GM20000 (cell line): ENCODE results near the gene GAS2.

ENCODE experiments used
- DNase-seq: peaks from one replicate; pipeline ENCODE4 v3.0.0; 2012; ENCODE audit warnings: low spot score
- TF ChIP-seq, protein P1 (sequence below): IDR thresholded peaks from 2 replicates; pipeline ENCODE4 v1.5.1; 2012; ENCODE audit warnings: mild to moderate bottlenecking, control low read depth; ENCODE audit errors: extremely low read depth, missing control alignments

Gene GAS2

DNA sequence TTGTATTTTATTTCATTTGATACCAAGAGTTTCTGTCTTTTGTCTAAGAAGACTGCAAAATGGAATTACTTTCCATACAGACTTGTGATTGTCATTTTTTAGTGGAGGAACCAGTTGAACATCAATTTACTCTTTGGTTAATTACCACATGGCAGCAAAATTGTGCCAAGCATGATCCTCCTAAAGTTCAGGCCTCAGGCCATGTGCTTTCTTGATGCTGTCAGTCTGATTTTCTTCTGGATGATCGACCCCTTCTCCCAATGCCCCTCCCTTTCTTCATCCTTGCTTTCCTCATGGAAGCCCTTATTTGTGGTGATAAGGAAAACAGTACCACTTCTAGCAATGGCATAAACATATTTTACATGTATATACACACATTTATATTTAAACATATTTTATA is 87.0 kb downstream of the GAS2 start:
- TF ChIP-seq, protein P1, sequence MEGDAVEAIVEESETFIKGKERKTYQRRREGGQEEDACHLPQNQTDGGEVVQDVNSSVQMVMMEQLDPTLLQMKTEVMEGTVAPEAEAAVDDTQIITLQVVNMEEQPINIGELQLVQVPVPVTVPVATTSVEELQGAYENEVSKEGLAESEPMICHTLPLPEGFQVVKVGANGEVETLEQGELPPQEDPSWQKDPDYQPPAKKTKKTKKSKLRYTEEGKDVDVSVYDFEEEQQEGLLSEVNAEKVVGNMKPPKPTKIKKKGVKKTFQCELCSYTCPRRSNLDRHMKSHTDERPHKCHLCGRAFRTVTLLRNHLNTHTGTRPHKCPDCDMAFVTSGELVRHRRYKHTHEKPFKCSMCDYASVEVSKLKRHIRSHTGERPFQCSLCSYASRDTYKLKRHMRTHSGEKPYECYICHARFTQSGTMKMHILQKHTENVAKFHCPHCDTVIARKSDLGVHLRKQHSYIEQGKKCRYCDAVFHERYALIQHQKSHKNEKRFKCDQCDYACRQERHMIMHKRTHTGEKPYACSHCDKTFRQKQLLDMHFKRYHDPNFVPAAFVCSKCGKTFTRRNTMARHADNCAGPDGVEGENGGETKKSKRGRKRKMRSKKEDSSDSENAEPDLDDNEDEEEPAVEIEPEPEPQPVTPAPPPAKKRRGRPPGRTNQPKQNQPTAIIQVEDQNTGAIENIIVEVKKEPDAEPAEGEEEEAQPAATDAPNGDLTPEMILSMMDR, result no peak
- DNase-seq, result no peak

DNA sequence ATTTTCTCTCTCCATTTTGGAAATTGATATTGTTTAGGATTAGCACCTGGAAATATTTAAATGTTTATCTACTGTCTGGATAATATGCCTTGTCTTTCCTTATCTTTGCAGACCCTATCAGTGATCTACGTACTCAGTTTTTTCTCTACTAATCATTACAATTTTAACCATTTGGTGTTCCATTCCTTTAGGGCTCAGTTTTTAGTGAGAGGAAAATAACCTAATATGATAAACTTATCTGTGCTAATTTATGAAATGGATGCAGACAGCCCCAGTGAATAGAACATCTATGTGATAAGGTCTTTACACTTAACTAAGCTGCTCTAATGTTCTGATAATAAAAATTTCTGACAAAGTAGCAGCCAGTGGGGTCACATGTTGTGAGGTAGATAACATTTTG is 94.7 kb downstream of the GAS2 start:
- TF ChIP-seq, protein P1, result no peak
- DNase-seq, result no peak

DNA sequence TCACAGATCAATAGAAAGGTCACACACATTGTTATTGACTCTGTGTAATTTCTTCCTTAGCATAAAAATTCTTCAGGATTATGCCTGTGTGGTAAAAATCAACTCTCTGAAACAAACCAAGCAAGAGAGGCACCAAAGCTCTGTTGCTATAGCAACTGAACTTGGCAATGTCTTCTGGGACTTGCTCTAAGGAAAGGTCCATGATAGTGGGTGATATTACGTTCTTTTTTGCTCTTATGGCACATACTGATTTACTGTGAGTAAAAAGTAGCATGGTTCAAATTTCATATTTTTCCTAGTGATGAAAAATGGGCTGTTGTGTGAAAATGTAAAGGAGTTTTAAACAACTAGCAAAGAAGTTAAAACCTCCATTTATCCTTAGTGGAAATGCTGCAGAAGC is 96.8 kb downstream of the GAS2 start:
- TF ChIP-seq, protein P1, result no peak
- DNase-seq, result no peak

DNA sequence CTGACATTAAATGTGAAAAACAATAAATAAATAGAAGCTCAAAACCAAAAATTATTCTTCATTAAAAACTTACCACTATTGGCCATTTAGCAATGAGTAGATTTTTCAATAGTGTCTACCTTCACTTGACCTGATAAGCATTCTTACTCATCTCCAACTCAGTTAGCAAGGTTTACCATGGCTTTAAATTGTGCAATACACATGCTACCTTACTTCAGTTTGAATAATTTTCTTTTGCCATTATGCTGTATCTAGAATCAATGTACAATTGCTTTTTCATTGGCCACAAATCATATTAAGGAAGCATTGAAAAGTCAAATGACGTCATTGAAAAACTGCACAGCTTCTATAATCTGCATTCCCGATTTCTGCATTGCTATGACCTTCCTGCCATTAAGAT is 98.3 kb downstream of the GAS2 start:
- TF ChIP-seq, protein P1, result no peak
- no peak for DNase-seq

DNA sequence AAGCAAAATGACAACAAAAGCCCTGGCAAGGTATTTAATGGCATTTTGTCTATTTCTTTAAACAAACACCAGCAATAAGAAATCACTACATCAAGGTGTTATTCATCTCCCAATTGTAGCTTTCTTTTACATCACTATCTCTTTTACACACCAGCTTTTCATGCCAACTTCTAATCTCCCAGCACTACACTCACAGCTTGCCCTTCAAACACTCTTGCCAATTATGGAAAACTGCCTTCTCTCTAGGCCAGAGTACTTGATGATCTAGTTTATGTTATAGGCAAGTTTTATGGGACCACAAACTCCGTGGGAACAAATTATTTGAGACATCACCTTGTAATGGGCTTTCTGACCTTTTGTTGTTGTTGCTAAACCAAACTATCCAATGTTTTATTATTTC is 101.9 kb downstream of the GAS2 start:
- TF ChIP-seq, protein P1, result no peak
- DNase-seq, result no peak

DNA sequence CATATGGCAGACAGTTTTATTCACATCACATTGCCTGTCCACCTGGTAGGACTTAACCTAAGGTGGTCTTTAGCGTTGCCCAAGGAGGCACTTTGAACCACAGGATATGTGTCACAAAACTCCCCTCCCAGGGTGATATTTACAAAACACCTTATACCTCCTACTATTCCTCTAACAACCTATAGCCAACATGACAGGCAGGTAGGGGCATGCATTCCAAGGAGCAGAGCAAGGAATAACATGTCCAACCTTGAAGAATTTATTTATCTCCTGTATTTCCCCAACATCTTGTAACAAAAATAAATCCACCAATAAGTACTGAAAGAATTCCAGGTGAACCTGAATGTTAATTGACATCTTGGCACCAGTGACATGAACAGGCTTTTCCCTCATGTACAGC is 102.7 kb downstream of the GAS2 start:
- DNase-seq, result no peak
- TF ChIP-seq, protein P1, result no peak

DNA sequence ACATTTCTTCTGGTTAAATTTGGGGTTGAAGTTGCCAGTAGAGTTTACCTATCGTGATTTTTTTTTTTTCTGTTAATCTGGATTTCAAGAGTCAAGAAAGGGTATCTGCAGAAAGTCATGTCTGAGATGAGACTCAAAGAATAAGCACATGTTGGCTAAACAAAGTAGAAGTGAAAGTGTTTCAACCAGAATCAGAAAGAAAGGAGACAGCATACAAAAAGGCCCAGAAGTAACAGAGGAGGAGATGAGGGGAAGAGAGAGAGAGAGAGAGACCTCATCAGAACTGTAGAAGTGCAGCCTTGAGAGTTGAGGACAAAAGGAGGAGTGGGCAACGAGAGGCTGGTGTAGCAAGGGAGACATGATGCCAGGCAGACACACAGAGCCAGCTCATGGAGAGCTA is 108.3 kb downstream of the GAS2 start:
- TF ChIP-seq, protein P1, result no peak
- DNase-seq, result peak; percentile 29
